Hypothalamus (tissue), 51 donors: ENCODE data around the gene MT1B.
"Not testable (repeated sequence)": the region's sequence is repeated elsewhere in the genome, so short reads cannot be mapped to it uniquely, and the experiment has no call there.

Experiments
- DNase-seq, 51 donors: peaks; one replicate each; lab custom pipeline; 2025; lab: John Stamatoyannopoulos, UW

The MT1B gene

DNA sequence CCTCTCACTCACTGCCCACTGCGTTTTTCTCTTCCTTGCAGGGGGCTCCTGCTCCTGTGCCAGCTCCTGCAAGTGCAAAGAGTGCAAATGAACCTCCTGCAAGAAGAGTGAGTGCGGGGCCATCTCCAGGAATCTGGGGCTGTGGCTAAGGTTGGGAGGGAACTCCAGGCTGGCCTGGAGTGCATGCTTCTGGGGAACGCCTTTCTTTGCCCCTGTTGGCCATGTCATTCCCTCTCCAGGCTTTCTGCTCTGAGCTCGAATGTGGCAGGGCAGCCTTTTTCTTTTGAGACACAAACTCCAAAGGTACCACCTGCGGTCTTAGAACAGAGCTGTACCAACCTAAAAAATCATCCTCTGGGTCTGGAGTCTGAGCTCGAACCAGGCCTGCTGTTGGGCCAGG, 33.5 kb upstream of the MT1B start:
- no peak for DNase-seq

DNA sequence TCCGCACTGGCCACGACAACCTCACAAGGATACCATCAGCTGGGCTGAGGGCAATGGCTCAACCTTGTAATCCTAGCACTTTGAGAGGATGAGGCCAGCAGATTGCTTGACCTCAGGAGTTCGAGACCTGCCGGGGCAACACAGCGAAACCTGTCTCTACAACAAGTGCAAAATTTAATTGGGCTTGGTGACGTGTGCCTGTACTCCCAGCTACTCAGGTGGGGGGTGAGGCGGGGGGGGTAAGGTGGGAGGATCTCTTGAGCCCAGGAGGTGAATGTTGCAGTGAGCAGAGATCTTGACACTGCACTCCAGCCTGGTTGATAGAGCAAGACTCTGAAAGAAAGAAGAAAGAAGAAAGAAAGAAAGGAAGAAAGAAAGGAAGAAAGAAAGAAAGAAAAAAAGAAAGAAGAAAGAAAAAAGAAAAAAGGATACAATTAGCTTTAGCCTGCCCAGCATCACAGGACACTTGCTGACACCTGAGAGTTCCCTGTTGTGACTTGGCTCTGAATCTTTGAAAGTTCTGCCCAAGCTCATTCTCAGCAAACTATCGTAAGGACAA, 31.3 kb upstream of the MT1B start:
- DNase-seq, result no peak

DNA sequence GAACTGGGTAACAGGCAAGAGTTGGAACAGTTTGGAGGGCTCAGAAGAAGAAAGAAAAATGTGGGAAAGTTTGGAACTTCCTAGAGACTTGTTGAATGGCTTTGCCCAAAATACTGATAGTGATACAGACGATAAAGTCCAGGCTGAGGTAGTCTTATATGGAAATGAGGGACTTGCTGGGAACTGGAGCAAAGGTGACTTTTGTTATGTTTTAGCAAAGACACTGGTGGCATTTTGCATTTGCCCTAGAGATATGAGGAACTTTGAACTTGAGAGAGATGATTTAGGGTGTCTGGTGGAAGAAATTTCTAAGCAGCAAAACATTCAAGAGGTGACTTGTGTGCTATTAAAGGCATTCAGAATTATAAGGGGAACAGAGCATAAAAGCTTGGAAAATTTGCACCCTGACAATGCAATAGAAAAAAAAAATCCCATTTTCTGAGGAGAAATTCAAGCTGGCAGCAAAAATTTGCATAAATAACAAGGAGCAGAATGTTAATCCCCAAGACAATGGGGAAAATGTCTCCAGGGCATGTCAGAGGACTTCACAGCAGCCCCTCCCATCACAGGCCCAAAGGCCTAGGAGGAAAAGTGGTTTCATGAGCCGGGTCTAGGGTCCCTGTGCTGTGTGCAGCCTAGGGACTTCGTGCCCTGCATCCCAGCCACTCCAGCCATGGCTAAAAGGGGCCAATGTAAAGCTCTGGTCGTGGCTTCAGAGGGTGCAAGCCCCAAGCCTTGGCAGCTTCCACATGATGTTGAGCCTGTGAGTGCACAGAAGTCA, 29.8 kb upstream of the MT1B start:
- DNase-seq, result not testable (repeated sequence)

DNA sequence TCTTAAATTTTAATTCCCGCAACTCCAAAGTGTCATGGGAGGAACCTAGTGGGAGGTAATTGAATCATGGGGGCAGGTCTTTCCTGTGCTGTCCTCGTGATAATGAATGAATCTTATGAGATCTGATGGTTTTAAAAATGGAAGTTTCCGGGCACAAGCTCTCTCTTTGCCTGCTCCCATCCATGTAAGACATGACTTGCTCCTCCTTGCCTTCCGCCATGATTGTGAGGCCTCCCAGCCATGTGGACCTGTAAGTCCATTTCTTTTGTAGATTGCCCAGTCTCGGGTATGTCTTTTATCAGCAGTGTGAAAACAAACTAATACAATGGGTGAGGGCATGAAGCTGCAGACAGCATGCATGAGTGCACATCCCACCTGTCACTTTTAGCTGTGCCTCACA, 28.5 kb upstream of the MT1B start:
- not testable (repeated sequence) for DNase-seq

DNA sequence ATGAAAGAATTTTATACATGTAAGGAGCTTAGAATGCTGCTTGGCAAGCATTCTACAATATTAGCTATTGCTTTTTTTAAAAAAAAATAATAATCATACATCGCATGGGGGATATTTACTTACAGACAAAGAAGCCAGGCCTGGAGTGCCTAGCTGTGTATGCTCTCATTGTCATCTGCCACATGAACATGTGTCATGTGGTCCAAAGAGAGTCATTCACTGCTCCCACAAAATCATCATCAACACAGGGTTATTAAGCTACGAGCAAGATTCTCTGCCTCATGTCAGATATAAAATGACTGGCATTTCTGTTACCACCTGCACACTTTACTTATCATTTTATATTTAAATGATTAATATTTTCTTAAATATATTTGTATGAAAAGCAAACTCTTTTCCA, 28.0 kb upstream of the MT1B start:
- DNase-seq, result peak in 1 of 51 donors; percentile 7

DNA sequence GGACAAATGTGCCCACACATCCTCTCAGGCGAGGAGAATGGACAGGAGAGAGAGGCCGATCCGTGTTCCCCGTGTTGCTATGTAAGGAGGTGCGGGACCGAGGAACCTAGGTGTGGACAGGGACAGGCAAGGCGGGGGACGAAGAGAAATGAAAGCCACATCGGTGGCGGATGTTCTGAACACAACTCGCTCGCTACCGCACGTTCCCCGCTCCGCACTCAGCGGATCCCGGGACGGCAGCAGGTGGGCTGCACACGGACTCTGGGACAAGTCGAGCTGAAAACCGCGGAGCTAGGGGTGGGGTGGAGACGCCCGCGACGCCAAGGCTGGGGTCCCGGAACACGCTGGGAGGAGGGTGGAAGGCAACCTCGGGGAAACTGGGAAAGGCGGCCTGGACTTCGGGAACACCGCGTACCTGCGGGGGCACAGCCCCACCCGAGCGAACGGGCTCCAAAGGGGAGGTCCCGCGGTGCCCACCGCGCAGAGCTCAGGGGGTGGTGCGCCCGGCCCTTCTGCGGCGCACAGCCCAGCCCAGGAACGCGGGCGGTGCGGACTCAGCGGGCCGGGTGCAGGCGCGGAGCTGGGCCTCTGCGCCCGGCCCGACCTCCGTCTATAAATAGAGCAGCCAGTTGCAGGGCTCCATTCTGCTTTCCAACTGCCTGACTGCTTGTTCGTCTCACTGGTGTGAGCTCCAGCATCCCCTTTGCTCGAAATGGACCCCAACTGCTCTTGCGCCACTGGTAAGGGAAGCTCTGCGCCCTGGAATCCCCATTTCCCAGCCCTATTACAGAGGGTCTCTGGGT, 26.3 kb upstream of the MT1B start, which contains the start of gene MT1E:
MT1E (plus strand) TSS at position 642 of the 803 bp plus-strand sequence; CDS start at position 713, 71 bp downstream.
- peak in 31 of 51 donors; percentile 32 to 82 (median 63) for DNase-seq

DNA sequence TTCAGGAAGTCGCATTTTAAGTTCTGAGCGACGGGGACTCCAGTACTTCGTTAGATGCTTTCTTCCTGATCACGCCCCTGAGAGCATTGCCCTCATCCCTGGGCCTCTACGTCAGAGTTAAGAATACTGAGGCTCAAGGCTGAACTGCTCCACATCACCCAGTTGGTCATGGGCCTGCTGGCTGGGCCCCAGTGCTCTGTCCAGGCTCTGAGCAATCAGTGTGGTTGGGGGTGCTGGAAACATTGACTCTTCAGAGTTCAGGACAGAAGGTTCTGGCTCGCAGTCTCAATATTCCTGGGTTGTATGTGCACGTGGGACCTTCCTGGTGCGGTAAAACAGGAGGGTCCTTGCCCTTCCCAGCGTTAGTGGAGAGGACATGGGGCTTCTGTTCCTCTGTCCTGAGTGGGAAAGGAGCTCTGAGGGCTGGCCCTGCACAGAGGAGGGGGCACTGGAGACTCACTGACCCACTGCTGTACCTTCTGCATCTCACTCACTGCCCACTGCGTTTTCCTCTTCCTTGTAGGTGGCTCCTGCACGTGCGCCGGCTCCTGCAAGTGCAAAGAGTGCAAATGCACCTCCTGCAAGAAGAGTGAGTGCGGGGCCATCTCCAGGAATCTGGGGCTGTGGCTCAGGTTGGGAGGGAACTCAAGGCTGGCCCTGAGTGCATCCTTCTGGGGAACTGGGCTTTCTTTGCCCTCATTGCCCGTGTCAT, 25.6 kb upstream of the MT1B start:
- peak in 2 of 51 donors; percentile 50 to 63 for DNase-seq

DNA sequence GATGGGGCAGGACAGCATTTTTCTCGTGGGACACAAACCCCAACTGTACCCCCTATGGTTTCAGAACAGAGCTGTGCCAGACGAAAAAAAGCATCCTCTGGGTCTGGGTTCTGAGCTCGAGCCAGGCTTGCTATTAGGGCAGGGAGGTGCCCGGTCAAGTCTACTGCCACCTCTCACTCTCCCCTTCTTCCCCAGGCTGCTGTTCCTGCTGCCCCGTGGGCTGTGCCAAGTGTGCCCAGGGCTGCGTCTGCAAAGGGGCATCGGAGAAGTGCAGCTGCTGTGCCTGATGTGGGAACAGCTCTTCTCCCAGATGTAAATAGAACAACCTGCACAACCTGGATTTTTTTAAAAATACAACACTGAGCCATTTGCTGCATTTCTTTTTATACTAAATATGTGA, 25.0 kb upstream of the MT1B start:
- peak in 1 of 51 donors; percentile 4 for DNase-seq

DNA sequence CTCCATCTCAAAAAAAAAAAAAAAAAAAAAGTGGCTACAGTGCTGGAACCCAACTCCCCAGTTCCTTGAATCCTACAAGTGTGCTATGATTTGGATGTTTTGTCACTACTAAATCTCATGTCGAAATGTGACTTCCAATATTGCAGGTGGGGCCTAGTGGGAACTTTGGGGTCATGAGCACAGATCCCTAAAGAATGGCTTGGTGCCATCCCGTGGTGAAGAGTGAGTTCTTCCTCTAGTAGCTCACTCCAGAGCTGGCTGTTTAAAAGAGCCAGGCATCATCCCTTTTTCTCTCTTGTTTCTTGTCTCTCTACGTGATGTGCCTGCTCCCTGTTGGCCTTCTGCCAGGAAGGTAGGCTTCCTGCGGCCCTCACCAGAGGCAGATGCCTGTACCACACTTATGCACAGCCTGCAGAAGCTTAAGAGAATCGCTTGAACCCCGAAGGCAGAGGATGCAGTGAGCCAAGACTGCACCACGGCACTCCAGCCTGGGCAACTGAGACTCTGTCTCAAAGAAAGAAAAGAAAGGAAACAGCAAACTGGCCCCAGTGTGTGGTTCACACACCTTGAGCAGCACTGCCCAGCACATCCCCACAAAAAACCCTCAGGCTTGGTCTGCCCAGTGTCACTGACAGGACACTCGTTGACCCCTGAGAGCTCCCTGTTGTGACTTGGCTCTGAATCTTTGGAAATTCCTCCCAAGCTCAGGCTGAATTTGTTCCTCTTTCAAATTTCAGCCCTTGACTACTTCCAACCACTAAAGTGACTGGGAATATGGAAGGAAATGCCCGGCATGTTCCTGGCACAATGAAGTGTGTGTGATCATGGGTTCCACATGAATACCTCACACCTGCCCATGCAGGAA, 23.0 kb upstream of the MT1B start:
- DNase-seq, result no peak

DNA sequence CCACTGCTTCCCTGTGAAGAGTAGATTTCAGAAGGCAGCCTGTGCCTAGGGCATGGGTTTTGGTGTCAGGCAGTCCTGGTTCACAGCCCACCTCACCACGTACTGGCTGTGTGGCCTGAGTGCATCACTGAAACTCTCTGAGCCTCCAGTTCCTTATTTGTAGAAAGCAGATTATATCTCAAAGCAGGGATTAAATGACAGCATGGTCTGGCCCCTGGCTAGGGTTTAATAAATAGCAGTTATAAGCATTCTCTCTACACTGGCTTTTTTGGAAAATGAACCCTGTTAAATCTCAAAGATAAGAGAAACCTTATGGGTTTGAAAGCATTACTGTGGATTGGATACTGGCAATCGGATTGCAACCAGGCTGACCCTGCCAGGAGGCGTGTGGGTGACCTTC, 22.2 kb upstream of the MT1B start:
- no peak for DNase-seq

DNA sequence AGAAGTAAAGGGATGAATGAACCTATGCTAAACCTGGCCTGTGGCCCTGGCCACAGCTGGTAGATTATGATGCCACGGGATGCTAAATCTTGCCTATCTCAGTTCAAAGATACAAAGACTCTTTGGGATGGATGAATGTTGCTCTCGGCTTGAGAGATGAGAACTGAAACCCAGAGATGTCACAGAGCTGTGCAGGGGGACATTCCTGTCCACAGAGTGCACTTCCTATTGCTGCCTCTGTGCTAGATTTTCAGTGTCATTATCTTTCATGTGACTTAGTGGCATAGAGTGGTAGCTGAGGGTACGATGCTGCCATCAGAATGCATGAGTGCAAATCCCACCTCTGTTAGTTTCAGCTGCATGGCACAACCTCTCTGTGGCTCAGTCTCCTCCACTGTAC, 21.6 kb upstream of the MT1B start:
- DNase-seq, result no peak

DNA sequence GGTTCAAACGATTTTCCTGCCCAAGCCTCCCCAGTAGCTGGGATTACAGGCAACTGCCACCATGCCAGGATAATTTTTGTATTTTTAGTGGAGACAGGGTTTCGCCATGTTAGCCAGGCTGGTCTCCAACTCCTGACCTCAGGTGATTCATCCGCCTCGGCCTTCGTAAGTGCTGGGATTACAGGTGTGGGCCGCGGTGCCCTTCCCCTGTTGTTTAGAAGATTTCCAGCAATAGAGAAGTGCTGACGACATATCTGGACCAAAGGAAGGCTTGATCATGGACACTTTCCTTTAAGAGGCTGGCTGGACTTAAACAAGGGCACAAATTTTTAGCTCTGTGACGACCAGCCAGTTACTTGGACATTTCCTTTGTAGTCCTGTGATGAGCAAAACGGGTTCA, 20.5 kb upstream of the MT1B start:
- no peak for DNase-seq

DNA sequence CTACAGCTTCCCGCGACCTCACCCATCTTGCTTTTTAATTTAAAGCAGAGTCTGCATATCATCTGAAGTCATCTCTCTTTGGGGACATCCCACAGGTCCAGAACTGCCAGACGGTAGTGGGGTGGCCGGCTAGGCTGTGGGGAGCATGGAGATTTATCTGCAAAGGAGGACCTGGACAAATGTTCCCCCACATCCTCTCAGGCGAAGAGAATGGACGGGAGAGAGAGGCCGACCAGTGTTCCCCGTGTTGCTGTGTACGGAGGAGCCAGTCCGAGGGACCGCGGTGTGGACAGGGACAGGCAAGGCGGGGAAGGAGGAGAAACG, 19.9 kb upstream of the MT1B start:
- no peak for DNase-seq

DNA sequence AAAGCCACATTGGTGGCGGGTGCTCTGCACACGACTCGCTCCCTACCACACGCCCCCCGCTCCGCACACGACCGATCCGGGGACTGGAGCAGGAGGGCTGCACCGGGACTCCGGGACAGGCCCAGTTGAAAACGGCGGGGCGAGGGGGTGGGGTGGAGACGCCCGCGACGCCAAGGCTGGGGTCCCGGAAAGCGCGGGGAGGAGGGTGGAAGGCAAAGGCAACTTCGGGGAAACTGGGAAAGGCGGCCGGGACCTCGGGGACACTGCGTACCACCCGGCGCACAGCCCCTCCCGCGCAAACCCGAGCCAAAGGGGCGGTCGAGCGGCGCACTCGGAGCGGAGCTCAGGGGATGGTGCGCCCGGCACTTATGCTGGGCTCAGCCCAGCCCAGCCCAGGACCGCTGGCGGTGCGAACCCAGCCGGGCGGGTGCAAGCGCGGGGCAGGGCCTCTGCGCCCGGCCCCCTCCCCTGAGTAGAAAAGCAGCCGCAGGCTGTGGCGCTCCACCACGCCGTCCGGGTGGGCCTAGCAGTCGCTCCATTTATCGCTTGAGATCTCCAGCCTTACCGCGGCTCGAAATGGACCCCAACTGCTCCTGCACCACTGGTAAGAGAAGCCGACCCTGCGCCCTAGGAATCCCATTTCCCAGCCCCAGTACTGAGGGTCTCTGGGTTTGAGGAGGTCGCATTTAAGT, 19.4 kb upstream of the MT1B start, which contains the start of gene MT1M:
MT1M (plus strand) TSS at position 504 of the 692 bp plus-strand sequence; CDS start at position 577, 73 bp downstream.
- peak in 36 of 51 donors; percentile 28 to 80 (median 60) for DNase-seq

DNA sequence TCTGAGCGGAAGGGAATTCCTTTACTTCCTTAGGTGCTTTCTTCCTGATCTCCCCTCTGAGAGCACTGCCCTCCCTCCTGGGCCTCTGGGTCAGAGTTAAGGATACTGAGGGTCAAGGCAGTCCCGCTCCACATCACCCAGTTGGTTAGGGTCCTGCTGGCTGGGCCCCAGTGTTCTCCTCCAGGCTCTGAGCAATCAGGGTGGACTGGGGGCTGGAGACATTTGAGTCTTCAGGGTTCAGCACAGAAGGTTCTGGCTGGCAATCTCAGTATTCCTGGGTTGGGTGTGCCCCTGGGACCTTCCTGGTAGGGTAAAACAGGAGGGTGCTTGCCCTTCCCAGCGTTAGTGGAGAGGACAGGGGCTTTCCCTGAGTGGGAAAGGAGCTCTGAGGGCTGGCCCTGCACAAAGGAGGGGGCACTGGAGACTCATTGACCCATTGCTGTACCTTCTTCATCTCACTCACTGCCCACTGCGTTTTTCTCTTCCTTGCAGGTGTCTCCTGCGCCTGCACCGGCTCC, 18.8 kb upstream of the MT1B start:
- no peak for DNase-seq

DNA sequence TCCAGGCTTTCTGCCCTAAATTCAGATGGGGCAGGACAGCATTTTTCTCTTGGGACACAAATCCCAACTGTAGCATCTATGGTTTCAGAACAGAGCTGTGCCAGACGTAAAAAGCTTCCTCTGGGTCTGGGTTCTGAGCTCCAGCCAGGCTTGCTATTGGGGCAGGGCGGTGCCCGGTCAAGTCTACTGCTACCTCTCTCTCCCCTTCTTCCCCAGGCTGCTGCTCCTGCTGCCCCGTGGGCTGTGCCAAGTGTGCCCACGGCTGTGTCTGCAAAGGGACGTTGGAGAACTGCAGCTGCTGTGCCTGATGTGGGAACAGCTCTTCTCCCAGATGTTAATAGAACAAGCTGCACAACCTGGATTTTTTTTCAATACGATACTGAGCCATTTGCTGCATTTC, 18.2 kb upstream of the MT1B start:
- no peak for DNase-seq

DNA sequence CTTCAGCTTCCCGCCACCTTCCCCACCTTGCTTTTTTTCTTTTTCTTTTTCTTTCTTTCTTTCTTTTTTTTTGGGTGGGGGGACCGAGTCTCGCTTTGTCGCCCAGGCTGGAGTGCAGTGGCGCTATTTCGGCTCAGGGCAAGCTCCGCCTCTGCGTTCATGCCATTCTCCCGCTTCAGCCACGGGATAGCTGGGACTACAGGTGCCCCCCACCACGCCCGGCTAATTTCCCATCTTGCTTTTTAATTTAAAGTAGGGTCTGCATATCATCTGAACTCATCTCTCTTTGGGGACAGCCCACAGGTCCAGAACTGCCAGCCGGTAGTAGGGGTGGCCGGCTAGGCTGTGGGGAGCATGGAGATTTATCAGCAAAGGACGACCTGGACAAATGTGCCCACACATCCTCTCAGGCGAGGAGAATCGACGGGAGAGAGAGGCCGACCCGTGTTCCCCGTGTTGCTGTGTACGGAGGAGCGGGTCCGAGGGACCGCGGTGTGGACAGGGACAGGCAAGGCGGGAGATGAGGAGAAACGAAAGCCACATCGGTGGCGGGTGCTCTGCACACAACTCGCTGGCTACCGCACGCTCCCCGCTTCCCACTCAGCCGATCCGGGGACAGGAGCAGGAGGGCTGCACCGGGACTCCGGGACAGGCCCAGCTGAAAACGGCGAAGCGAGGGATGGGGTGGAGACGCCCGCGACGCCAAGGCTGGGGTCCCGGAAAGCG, 16.8 kb upstream of the MT1B start:
- no peak for DNase-seq

DNA sequence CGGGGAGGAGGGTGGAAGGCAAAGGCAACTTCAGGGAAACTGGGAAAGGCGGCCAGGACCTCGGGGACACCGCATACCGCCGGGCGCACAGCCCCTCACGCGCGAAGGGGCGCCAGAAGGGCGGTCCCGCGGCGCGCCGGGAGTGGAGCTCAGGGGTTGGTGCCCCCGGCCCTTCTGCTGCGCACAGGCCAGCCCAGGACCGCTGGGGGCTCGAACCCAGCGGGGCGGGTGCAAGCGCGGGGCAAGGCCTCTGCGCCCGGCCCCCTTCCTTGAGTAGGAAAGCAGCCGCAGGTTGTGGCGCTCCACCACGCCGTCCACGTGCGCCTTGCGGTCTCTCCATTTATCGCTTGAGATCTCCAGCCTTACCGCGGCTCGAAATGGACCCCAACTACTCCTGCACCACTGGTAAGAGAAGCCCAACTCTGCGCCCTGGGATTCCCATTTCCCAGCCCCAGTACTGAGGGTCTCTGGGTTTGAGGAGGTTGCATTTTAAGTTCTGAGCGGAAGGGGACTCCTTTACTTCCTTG, 16.2 kb upstream of the MT1B start:
- DNase-seq, result no peak
